ENCODE results near the gene AMPD2. TPM values are rescaled to one million over a fixed set of nuclear protein-coding genes. Genes with fewer than 3 reads are reported as not detected.

The AMPD2 gene
- total and polyA plus RNA-seq, 8 donors = 38.7 to 86.9 (median 49.0) TPM

DNA sequence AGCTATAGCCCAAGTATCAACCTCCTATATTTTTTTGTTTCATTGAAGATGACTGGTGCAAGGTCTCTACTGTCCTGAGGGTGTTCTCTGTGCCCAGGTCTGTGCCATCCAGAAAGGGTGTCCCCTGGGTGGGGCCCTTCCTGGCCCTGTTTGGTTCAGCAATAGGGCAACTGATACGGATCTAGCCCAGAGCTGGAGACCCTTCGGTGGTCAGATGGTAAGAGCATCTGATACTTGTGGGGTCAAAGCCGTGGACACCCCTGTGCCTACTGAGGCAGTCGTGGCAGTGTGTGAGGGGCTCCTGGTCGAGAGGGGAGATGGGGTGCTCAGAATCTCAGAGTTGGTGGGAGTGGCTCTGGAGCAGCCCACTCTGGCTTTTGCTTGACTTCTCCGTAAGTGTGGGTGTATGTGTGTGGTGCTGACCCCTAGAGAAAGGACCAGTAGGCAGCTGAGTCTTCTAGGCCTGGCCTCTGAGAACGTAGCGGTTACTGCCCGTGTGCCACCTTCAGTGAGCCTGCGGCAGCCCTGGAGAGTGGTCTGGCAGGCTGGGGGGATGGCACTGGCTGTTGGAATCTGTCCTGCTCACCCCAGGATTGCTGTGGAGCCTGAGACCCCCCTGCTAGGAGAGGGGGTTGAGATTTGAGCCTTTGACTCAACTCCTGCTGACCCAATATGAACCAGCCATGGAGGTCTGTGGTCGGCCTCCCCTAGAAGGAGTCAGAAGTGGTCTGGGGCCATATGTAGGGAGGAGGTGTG, 2.7 kb downstream of the AMPD2 start:
- Histone ChIP-seq H3K4me3 (peak overlapping the region in 1 of 2 donors; percentile 89), H3K9me3 (no peaks in the 10 kb centered on the region), H3K27ac (peak overlapping the region in 1 of 2 donors; percentile 95), H3K36me3 (peaks cover 0 to 22% of the 10 kb centered on the region in 2 donors), H3K4me1 (peaks cover 16 to 63% of the 10 kb centered on the region in 2 donors), H3K27me3 (no peaks in the 10 kb centered on the region)
- TF ChIP-seq CTCF (IDR thresholded peaks at IDR 0.05) = no peak
- ATAC-seq = no peak
- intact Hi-C loops (cut with DNase I) = loop anchor here in 1 of 2 donors (5.0 kb wide), 1 partner anchor 75 kb away; the partner anchor contains the start of gene GNAI3
- no peak for DNase-seq

- intact Hi-C loops (cut with DNase I) = loop anchor here in 1 of 2 donors (5.0 kb wide), 1 partner anchor 76 kb away; the partner anchor contains the start of gene GNAI3
- no peak for TF ChIP-seq CTCF (IDR thresholded peaks at IDR 0.05)
- peak overlapping the region in 1 of 2 donors; percentile 95 for H3K27ac ChIP-seq
Measured at GRCh38 chr1:109622895-109623294, 3.3 kb downstream of the AMPD2 start.

DNA sequence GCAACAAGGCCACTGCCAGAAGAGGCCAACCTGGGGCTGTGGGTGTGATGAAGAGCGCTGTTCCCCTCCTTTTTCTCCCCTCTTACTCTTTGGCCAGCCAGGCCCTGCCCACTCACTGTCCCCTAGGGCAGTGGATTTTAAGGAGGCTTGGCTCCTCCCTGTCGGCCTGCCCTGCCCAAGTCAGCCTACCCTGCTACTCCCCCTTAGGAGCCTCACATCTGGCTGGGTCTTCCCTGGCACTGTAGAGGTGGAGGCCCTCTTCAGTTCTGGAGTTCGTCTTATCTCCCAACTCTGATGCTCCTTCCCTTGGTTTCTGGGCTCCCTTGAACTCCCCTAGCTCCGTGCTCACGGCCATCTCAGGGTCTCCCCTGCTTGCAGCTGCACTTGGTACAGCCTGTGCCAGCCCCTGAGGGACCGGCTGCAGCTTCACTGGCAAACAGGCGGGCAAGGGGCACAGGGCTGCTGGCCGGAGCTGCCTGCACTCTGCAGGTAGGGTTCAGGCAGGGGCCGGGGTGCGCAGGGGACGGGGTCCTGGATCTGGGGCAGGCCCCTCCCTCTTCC, 4.0 kb downstream of the AMPD2 start:
- TF ChIP-seq CTCF (IDR thresholded peaks at IDR 0.05) = no peak
- intact Hi-C loops (cut with DNase I) = loop anchor here in 1 of 2 donors (5.0 kb wide), 1 partner anchor 76 kb away; the partner anchor contains the start of gene GNAI3
- Histone ChIP-seq H3K9me3 (no peaks in the 10 kb centered on the region), H3K4me3 (no peak overlapping the region), H3K36me3 (peaks cover 0 to 36% of the 10 kb centered on the region in 2 donors), H3K27me3 (no peaks in the 10 kb centered on the region), H3K27ac (peak overlapping the region in 1 of 2 donors; percentile 95), H3K4me1 (peaks cover 12 to 49% of the 10 kb centered on the region in 2 donors)
- DNase-seq = no peak
- no peak for ATAC-seq

More at GRCh38 chr1:109622895-109623294, 3.3 kb downstream of the AMPD2 start:
- Histone ChIP-seq H3K36me3 (peaks cover 0 to 28% of the 10 kb centered on the region in 2 donors), H3K9me3 (no peaks in the 10 kb centered on the region), H3K27me3 (no peaks in the 10 kb centered on the region), H3K4me1 (peaks cover 12 to 57% of the 10 kb centered on the region in 2 donors), H3K4me3 (no peak overlapping the region)
- no peak for DNase-seq
- no peak for ATAC-seq

DNA sequence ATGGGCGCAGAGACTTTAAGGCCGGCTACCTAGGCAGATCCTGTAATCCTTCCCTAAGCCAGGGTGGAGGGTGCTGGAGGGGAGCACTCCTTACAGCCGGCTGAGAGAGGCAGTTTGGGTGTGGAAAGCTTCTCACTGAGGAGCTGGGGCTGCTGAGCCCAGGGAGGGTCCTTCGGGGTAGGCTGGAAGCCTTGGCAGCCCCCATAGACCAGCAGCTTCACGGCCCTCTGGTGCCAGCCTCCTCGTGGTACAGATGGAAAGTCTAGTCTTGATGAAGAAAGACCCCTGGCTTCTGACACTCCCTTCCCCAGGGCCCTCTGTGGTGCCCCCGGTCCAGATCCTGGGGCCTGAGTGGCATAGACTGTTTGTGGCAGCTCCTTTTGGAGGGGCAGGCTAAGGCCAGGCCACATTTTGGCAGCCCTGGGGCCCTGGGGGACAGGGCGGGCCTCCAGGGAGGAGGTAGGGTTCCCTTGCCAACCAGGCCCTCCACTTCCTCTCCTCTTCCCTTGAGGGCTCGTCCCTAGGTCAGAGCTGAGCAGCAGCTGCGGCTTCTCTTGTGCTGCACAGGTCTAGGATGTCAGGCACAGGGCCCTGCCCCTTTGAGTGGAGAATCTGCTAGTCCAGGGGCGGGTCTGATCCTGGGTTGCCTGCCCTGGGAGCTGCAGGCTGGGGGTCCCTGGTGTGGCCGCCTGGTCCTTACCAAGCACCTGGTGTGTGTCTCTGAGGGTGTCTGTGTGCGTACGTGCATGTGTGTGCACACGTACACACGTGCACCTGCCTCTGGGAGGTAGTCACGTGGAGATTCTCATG, 4.8 kb downstream of the AMPD2 start:
- Histone ChIP-seq H3K4me1 (peaks cover 7 to 42% of the 10 kb centered on the region in 2 donors), H3K9me3 (no peaks in the 10 kb centered on the region), H3K27me3 (no peaks in the 10 kb centered on the region), H3K36me3 (peaks cover 0 to 43% of the 10 kb centered on the region in 2 donors), H3K27ac (peak overlapping the region in 1 of 2 donors; percentile 20), H3K4me3 (no peak overlapping the region)
- DNase-seq (no peak), ATAC-seq (no peak)
- no peak for TF ChIP-seq CTCF (IDR thresholded peaks at IDR 0.05)
- intact Hi-C loops (cut with DNase I) = loop anchor here in 1 of 2 donors (5.0 kb wide), 1 partner anchor 77 kb away; the partner anchor contains the start of gene GNAI3

All from left lung (tissue), 10 donors.